ENCODE measurements around the gene HGFAC.

Gene HGFAC

DNA sequence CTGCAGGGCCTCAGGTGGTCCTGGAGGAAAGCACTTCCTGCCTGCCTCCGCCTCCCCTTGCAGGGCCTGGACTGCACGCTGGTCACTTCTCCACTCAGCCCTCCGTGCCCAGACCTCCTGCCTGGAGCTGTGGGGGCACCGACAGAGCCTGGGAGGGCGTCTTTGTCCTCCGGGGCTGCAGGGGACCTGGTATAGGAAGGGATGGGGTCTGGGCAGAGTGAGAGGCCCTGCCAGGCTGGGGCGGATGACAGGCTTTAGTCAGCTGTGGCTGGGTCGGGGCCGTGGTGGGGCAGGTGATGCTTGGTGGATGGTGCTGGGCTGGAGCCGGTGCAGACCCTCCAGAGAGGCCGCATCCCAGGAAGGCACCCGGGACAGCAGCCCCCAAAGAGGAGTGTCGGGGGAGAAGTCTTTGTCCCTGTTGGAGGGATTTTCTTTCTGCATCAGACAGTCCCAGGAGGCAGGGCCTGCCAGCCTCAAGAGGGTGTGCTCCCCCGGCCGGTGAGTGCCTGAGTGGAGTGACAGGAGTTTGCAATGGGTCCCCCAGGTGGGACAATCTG is 22.7 kb downstream of the HGFAC start:
- DNase-seq, result no peak

DNA sequence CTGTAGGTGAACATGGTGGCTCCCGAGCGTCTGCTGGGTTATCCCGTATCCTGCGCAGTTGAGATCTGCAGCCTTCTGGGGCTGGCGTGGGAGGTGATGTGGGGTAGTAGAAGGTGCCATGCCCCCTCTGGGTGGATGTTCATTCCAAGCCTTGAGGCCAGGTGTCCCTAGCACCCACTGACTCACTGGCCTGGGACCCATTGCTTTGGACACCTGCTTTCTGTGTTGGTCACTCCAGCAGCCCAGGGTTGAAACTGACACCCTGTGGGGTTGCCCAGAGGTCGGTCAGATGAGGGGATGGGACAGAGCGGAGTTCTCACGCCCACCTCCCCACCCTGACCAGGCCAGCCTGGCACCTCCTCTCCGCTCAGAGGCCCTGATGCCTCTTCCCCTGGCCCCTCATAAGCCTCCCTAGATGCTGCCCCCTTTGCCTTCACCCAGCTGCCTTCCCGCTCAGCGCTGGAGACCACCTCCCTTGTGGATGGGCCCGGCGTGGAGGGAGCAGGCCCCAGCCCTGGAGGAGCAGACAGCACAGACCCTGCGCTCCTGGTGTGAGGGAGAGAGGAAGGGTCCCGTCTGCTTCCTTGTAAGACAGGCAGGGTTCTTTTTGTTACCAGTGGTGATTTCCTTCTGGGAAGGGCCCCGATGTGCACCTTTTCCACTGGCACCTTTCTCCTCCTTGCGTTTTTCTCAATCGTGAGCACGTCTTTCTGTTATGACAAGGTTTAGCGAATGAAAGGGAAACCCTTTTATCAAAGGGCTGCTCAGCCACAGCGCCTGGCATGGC is 23.3 kb downstream of the HGFAC start:
- DNase-seq, result no peak

DNA sequence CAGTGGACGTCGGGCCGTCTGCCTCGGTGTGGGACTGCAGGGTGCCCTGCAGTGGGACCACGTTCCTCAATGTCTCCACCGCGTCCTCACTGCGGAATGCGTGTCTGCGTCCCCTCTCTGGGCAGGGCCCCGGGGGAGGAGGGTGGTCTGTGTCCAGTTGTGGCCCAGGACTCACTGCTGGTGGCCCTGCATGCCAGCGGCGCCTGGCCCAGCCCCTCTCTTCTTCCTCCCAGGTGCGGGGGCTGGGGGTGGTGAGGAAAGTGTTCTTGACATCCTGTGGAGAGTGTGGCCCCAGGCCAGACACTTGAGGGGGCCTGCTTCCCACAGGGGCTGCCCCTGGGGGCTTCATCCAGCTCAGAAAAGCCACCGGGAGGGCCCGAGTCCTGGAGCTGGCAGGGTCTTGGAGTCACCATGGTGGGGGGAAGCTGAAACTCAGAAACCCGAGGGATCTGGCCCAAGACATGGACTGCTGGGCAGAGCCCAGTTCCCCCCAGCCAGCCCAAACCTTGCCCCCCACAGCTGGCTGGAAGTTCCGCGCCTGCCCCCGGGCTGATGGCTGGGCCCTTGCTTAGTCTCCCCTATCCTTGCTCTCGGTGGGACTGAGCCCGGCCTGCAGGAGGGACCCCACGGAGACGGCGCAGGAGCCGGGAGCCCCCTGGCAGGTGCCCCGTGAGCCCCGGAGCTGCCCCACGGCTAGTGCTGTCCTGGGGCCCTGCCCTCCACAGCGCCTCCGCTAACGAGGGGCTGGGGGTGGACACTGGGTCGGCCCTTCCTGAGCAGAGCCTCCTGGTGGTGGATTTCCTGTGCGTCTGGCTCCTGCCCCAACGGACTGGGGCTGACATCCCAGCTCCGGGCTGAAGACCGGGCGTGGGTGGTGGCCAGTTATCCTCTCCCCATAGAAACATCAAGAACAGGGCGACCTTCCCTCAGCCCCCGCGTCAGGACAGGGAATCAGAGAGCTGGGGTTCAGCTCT is 24.2 kb downstream of the HGFAC start:
- no peak for DNase-seq

DNA sequence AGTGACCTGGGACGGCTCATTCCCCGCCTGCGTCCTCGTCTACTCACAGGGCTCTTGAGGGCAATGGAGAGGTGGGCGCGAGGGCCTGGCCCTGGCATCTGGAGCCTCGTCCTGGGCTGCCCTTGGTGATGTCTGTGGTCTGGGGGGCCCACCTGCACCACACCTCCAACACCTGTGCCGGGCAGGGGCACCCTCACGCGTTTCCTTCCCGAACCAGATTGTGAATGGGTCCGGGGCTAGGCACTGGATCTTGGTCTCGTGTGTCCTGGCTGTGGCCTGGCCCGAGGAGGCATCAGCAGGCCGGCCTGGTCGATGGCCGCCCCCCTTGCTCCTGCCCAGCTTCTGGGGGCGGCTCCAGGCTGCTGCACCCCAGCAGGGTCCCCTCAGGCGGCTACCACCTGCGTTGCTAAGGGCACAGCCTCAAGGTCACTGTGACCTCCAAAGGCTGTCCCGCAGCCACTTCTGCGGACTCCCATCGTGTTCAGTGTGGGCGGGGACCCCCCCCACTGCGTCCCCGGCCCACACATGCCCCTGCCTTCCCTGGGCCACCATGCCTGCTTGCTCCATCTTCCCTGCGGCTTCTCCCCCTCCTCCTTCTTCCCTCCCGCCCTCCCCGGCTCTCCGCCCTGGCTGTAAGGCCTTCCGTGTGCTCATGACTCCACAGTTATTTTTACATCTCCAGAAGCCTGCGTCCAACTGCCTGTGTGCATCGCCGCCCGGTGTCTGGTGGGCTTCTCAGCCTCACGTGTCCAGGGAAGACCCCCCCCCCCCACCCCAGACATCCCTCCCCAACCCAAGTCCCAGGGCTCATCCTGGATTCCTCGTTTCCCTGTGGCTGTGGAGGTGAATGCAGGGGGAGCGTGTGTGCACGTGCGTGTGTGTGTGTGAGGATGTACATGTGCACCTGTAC is 25.2 kb downstream of the HGFAC start:
- no peak for DNase-seq

DNA sequence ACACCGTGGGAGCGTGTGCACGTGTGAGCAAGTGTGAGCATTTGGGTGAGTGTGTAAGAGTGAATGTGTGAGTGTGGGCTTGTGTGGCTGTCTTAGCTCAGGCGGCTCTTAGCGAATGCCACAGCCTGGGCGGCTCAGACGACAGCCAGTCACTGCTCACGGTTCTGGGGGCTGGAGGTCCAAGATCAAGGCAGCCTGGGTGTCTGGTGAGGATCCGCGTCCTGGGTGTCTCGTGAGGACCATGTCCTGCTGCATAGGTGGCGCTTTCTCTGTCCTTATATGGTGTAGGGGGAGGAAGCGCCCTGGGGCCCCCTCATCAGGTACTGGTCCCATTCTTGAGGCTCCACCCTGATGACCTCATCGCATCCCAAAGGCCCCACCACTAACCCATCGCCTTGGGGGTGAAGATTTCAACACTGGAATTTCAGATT is 25.8 kb downstream of the HGFAC start:
- DNase-seq, result no peak

DNA sequence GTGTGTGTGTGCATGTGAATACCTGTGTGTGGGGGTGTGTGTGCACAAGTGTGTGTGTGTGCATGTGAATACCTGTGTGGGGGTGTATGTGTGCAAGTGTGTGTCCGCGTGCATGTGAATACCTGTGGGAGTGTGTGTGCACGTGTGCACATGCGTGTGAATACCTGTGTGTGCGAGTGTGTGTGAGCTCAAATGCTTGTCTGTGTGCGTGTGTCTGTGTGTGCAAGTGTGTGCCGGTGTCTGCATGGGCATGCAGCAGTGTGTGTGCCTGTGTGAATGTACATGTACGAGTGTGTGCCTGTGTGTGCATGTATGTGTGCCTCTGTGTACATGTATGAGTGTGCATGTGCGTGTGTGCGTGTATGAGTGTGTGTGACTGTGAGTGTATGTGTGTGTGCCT is 26.4 kb downstream of the HGFAC start:
- no peak for DNase-seq

DNA sequence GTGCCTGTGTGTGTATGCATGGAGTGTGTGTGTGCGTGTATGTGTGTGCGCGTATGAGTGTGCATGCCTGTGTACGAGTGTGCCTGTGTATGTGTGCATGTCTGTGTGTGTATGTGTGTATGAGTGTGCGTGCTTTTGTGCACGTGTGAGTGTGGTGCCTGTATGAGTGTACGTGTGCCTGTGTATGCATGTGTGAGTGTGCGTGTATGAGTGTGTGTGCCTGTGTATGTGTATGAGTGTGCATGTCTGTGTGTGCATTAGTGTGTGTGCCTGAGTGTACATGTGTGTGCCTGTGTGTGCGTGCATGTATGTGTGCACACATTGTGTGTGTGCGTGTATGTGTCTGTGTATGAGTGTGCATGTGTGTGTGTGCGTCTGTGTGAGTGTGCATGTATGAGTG is 27.0 kb downstream of the HGFAC start:
- no peak for DNase-seq

DNA sequence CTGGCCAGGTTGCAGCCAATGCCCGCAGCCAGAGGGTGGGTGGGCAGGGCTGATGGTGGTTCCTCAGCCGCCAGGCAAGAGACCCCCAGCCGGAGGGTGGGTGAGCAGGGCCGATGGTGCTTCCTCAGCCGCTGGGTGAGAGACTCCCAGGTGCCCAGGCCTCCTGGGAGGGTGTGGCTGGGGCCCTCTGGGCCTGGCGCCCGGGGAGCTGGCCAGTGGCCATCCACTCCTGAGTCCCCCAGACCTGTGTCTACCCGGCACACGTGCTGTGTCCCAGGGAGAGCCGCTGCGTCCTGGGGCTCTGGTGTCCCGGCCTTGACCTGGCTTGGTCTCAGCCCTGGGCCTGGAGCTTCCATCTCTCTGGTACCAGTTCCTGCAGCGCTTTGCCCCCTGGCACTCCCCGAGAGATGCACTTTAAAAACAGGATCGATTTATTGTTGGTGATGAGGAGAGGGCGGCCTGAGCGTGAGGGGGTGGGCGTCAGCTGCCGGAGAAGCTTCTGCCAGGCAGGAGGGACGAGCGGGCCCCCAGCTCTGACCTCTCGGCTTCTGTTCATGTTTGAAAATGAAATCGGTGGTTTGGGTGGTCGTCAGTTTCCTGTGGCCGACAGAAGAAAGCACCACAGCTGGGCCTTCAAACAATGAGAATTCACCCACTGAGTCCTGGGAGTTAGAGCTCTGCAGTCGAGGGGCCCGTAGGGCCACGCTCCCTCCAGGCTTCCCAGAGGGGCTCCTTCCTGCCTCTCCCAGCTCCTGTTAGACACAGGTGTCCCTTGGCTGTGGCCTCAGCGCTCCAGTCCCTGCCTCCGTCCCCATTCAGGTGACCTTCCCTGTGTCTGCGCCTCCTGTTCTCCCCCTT is 27.8 kb downstream of the HGFAC start:
- no peak for DNase-seq

DNA sequence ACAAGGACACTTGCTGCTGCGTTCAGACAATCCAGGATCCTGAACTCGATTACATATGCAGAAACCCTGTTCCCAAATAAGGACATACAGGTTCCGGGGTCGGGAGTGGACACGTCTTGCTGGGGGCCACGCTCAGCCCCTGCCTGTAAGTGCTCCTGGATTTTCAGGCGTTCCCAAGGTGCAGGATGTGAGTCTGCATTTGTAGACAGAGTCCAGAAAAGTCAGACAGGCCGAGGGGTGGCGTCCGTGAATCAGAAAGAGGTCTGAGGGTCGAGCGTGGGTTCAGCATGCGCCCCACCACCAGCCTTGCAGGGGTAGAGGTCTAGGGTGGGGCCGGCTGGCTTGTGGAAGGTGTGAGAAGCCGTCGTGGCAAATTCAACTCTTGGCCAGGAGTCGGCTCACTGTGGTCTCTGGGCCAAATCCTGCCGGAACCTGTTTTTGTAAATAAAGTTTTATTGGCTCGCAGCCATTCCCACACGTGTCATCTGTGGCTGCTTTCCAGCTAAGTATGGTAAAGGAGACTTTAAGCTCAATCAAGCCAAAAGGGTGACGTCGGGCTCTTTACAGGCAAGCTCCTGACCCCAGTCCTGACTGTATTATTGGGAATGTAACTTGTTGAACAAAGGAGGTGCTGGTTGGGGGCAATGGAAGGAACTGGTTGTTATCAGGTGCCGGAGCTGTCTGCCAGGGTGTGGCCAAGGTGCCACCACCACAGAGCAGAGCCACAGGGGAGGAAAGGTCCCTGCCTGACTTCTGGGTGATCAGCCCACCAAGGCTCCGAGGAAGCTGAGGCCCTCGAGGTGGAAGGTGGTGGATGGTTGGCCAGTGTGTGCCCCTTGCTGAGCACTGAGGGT is 28.7 kb downstream of the HGFAC start:
- DNase-seq, result no peak

DNA sequence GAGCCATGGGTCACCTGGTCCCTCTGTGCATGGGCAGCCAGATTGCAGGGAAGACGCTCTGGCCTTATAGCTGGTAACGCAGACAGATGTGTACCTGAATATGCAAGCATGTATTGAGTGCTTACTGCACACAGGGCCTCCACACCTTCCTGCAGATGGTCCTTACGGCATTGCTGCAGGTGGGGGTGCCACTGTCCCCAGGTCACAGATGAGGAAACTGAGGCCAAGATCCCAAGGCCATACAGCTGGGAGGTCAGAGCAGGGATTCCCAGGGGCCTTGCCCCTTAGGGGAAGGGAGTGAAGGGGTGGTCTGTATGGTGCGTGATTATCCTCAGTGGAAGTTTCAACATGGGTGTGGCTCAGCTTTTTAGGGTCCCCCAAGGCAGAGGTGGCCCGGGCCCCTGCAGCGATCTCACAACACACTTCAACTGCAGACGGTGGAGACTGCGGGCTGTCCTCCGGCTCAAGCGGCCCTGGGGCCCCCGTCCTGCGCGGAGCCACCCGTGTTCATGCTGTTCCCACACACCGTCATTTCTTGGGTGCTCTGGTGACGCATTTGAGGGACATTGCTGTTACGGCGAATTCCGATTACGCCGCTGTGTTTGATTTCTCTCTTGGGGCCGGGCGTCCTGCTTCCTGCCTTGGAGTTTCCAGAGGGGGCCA is 29.5 kb downstream of the HGFAC start:
- no peak for DNase-seq

DNA sequence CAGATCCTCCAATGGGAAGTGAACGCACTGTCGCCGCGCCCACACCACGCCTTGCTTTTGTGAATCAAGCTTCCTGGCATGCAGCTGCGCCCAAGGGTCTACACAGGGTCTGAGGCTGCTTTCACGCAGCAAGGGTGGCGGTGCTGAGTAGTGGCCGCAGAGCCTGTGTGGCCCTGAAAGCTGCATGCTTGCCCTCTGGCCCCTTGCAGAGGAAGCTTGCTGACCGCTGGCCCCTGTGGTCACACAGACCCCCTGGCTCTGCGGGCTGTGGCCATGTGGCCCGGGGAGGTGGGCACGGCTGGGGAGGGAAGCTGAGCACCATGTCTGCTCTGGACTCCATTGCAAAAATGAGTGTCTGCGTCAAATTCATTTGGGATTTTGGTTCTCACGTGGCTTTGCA is 30.1 kb downstream of the HGFAC start:
- DNase-seq, result no peak

DNA sequence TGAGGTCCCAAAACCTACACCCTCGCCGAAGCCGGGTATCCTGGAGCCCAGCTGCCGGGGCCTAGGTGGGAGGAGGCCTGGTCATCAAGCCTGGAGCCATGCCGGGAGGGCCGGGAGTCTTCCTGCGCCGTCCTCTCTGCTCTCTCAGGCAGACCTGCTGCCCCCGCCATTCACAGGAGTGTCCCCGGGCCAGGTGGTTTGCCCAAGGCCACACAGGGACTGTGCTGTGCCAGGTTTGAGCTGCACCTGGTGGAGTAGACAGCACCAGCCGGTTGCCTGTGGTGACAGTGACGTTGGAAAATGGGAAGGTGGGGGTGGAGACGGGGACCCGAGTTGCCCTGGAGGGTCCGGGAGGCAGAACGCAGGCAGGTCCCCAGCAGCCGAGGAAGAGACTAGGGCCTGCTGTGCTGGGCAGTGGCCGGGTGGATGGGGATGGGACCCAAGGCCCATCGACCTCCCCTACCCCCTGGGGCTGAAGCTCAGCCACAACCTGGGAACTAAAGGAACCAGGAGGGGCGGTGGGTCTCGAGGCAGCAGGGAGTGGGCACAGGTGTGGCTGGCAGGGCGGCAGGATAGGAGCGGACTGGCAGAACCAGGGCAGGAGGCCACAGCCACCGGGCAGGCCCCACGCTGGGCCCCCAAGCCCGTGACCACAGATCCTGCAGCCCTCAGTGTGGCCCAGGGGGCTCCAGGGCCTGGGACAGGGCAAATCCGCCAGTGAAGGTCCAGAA is 30.8 kb downstream of the HGFAC start:
- no peak for DNase-seq

DNA sequence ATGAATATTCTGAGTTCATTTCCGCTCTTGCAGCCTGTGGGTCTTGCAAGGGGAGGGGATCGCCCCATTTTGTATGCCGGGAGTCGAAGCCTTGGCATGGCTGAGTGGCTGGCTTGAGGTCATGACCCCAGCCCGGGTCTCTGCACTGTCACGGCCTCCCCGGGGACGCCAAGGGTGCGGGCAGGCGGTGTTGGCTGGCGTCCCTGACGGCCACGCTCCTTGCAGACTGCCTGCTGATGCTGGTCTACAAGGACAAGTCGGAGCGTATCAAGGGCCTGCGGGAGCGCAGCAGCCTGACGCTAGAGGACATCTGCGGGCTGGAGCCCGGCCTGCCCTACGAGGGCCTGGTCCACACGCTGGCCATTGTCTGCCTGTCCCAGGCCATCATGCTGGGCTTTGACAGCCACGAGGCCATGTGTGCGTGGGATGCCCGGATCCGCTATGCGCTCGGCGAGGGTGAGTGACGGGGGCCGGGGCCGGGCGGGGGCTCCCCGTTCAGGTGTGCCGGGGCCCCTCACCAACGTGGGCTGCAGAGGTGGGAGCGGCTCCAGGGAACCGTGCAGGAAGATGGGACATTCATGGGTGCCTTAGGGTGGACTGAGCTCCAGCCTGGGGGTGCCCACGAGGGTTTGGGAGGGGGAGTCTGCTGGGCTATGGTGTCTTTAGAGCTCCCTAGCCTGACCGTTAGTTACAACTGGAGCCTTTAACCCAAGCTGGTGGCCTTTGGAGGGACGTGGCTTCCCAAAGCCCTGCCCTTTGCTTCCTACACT is 31.6 kb downstream of the HGFAC start:
- no peak for DNase-seq

DNA sequence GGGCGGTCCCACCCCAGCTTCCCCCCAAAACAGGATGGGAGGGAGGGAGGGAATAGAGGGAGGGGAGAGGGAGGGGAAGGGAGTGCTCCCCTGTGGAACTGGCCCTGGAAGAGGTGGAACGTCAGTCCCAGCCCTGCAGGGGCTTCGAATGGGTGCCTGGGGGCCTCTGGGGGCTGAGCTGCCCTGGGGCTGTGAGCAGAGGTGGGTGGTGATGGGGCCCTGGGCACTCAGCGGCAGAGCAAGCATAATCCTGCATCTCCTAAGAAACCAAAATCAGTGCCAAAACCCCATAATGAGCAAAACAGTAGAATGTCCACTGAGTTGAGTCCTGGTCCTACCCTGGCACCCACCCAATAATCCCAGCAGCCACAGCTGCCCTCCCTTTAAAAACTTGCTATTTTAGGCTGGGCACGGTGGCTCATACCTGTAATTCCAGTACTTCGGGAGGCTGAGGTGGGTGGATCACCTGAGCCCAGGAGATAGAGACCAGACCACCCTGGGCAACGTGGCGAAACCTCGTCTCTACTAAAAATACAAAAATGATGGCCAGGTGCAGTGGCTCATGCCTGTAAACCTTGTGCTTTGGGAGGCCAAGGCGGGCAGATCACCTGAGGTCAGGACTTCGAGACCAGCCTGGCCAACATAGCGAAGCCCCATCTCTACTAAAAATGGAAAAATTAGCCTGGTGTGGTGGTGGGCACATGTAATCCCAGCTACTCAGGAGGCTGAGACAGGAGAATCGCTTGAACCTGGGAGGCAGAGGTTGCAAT is 32.4 kb downstream of the HGFAC start:
- DNase-seq, result no peak

DNA sequence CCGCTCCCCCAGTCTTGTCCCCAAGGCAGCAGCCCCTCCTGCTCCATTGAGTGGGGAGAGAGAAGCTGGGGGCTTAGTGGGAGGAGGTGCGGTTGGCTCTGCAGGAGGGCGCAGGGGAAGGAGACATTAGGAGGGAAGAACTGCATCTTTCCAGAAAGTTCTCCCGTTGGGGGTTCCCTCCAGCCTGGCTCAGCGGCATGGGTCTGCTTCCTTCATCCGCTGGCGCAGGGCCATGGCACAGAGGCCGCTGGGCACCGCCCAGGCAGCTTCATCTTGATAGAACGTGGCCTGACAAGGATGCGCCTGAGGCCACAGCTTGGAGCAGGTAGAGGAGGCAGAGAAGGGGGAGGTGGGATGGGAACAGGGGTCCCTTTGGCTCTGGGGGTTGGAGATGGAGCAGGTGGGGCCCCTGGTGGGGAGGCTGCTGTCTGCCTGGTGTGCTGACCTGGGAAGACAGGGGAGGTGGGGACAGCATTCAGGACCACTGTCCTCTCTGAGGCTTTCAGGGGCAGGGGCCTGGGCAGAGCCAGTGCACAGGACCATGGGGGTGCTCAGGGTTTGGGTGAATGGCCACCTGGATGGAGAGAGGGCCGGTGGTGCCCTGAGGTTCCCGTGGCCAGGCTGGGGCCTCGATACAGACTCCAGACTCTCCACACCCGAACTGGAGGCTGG is 33.4 kb downstream of the HGFAC start:
- DNase-seq, result no peak

DNA sequence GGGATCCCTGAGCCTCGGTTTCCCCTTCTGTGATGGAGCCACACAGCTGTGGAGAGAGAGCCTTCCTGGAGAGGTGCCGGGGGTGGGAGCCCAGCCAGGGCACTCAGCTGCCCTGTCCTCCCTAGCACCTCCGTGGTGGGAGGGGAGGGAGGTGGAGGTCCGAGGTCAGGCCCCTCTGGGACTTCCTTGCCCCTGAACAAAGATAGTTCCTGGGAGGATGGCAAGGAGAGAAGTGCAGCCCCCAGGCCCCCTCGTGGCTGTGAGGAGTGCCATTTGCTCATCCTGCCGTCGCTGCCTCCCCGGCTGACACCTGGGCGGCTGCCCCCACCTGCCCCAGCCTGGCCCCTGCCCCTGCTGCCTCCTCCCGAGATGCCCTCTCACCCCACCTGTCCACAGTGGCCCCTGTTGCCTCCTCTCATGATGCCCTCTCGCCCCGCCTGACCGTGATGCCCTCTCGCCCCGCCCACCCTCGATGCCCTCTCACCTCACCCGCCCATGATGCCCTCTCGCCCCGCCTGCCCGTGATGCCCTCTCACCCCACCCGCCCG is 34.0 kb downstream of the HGFAC start:
- DNase-seq, result no peak

DNA sequence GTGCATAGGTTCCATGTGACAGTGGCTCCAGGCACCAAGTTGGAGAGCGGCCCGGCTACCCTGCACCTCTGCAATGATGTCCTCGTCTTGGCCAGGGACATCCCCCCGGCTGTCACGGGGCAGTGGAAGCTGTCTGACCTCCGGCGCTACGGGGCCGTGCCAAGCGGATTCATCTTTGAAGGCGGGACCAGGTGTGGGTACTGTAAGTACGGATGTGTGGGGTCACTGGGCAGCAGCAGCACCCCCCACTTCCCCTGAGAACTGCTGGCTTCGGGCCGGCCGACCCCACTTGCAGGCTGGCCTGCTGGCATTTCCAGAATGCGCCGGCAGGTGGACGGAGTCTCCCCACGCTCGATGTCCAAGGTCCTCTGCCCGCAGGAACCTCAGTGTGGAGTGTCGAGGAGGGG is 34.6 kb downstream of the HGFAC start:
- DNase-seq, result no peak
